Measurements from ENCODE around the gene RGS7.

The RGS7 gene

GRCh38 chr1:240860023-240860422 is 497.0 kb downstream of the RGS7 start:
- in situ Hi-C loops (cut with HindIII; ENCODE audit: low sequenced_read_pairs) = no loop called here
- H3K4me3 ChIP-seq (ENCODE audit: low read depth, low read length) = no peak overlapping the region
- no peak for TF ChIP-seq CTCF (IDR thresholded peaks at IDR 0.05; ENCODE audit: low read depth, low read length)
- no peak for DNase-seq (ENCODE audit: low read depth, low spot score)

GRCh38 chr1:240854367-240854766 is 502.6 kb downstream of the RGS7 start:
- in situ Hi-C loops (cut with HindIII; ENCODE audit: low sequenced_read_pairs) = no loop called here
- no peak overlapping the region for H3K4me3 ChIP-seq (ENCODE audit: low read depth, low read length)
- DNase-seq (ENCODE audit: low read depth, low spot score) = peak; percentile 6
- TF ChIP-seq CTCF (IDR thresholded peaks at IDR 0.05; ENCODE audit: low read depth, low read length) = no peak

- DNase-seq (ENCODE audit: low read depth, low spot score) = no peak
- in situ Hi-C loops (cut with HindIII; ENCODE audit: low sequenced_read_pairs) = no loop called here
- no peak for TF ChIP-seq CTCF (IDR thresholded peaks at IDR 0.05; ENCODE audit: low read depth, low read length)
- H3K4me3 ChIP-seq (ENCODE audit: low read depth, low read length) = no peak overlapping the region
These were observed 509.7 kb downstream of the RGS7 start for GRCh38 chr1:240847325-240847724.

GRCh38 chr1:240844486-240844885 is 512.5 kb downstream of the RGS7 start:
- H3K4me3 ChIP-seq (ENCODE audit: low read depth, low read length) = no peak overlapping the region
- in situ Hi-C loops (cut with HindIII; ENCODE audit: low sequenced_read_pairs) = no loop called here
- DNase-seq (ENCODE audit: low read depth, low spot score) = no peak
- TF ChIP-seq CTCF (IDR thresholded peaks at IDR 0.05; ENCODE audit: low read depth, low read length) = no peak

- H3K4me3 ChIP-seq (ENCODE audit: low read depth, low read length) = no peak overlapping the region
- TF ChIP-seq CTCF (IDR thresholded peaks at IDR 0.05; ENCODE audit: low read depth, low read length) = no peak
- in situ Hi-C loops (cut with HindIII; ENCODE audit: low sequenced_read_pairs) = no loop called here
- DNase-seq (ENCODE audit: low read depth, low spot score) = no peak
These were observed 513.2 kb downstream of the RGS7 start for GRCh38 chr1:240843798-240844197.

GRCh38 chr1:240836271-240836670 is 520.7 kb downstream of the RGS7 start:
- no peak for TF ChIP-seq CTCF (IDR thresholded peaks at IDR 0.05; ENCODE audit: low read depth, low read length)
- no peak for DNase-seq (ENCODE audit: low read depth, low spot score)
- in situ Hi-C loops (cut with HindIII; ENCODE audit: low sequenced_read_pairs) = no loop called here
- no peak overlapping the region for H3K4me3 ChIP-seq (ENCODE audit: low read depth, low read length)

GRCh38 chr1:240835291-240835690 is 521.7 kb downstream of the RGS7 start:
- DNase-seq (ENCODE audit: low read depth, low spot score) = no peak
- in situ Hi-C loops (cut with HindIII; ENCODE audit: low sequenced_read_pairs) = no loop called here
- no peak overlapping the region for H3K4me3 ChIP-seq (ENCODE audit: low read depth, low read length)
- no peak for TF ChIP-seq CTCF (IDR thresholded peaks at IDR 0.05; ENCODE audit: low read depth, low read length)
